HG03354 (cell line): ENCODE data around the gene RAC2.

Experiments used
- ATAC-seq: cut with Tn5 transposase; IDR thresholded peaks from one replicate; pipeline ENCODE4 v1.9.1; 2021; ENCODE audit warnings: mild to moderate bottlenecking; ENCODE audit not compliant: unreplicated experiment, poor library complexity, severe bottlenecking

The RAC2 gene

DNA sequence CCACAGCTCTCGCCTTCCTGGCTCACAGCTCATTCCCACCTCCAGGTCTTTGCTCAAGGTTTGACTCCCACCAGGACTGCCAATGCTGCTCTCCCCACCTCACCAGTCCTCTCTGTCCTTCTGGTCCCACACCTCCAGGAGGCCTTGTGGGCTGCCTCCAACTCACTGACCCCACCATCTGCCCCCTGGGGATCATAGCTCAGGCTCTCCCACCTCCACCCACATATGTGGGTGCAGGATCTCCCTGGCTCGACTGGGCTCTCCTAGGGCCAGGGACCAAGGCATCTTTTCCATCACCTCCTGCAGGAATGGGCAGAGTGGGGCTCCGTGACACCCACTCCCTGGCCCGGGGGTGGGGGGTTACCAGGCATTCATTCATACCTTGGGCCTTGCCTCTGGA lies 18.0 kb downstream of the RAC2 start:
- no peak for ATAC-seq

DNA sequence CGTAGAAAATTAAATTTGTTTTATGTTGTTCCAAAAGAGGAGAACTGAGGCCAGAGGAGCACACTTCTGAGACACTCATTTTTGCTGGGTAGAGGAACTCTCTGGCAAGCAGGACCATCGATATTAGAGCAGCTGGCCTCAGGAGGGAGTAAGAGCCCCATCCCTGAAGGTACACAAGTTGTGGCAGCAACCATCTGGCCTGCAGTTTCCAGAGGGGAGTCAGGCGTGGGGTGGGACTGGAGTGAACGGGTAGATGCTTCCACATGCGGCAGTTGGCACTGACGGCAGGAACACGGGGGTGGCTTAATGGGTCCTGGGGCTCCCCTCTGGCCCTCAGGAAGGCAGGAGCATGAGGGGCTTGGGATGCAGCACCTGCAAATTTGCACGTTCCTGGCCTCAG lies 18.6 kb downstream of the RAC2 start:
- no peak for ATAC-seq

DNA sequence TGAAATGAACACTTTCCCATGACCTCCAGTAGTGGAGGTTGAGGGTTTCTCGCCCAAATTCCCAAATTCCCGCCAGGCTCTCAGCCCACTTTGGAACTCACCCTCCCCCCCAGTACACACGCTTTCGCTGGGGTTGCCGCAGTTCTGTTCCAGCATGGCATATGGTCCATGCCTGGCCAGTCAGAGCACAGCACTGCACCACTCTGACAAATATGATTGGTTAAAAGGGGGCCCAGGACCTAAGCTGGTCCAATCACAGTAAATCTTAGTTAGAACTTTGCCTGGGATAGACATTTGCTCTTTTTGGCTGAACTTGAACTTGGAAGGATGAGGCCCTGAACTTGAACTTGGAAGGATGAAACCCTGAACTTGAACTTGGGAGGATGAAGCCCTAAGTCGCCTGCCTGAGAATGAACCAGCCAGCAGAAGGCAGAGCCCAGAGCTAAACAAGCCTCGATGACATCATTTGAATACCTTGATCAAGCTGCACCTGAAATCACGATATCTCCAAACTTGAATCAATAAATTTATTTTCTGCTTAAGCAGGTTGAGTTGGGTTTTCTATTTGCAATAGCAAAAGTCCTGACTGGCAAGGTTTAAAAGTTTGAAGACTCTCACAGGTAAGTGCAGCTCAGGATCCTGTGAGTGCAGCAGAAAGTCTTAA lies 19.2 kb downstream of the RAC2 start:
- ATAC-seq = no peak

DNA sequence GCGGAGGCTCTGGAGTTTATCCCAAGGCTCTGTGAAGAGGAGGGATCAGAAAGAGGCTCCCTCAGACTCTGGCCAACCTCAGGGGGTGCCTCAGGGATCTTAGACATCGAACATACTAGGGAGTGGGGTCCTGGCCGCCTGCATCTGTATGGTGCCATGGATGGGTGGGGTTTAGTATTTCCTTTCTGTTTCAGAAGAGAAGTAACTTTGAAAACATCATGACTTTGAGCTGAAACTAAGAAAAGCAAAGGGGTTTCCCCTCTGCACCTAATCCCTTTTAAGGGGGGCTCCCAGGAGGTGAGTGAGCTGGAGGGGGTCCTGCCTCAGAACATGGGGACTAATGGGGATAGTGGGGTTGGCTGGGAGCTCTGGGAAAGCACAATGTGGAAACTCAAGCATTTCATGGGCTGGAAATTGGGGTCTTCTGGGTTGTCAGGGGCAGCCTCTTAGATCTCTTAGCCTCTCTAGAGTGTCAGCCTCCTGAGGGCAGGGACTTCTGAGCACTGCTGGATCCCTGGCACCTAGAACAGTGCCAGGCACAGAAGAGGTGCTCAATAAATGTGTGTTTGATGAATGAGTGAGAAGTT lies 20.0 kb downstream of the RAC2 start:
- ATAC-seq = no peak

DNA sequence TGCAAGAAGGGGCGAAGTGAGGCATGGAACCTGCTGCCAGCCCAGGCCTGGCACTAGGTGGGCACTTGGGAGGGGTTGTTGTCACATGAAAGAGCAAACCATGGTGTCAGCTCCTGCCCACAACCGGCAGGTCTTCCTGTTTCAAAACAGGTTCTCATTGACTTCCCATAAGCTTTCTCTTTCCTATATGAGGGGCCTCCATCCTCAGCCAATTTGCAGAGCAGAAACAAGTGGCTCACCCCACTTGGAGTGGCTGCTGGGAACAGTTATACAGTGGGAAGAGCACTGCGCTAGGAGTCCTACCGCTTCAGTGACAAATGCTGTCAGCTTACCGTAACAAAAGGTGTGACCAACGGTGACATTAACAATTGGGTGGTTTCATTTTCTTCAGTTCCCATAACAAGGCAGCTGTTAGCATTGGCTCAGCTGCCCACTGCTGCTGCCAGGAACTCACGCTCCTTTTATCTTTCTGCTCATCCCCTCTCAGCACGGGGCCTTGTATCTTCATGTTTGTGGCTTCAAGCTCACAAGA lies 21.6 kb downstream of the RAC2 start:
- ATAC-seq = no peak

DNA sequence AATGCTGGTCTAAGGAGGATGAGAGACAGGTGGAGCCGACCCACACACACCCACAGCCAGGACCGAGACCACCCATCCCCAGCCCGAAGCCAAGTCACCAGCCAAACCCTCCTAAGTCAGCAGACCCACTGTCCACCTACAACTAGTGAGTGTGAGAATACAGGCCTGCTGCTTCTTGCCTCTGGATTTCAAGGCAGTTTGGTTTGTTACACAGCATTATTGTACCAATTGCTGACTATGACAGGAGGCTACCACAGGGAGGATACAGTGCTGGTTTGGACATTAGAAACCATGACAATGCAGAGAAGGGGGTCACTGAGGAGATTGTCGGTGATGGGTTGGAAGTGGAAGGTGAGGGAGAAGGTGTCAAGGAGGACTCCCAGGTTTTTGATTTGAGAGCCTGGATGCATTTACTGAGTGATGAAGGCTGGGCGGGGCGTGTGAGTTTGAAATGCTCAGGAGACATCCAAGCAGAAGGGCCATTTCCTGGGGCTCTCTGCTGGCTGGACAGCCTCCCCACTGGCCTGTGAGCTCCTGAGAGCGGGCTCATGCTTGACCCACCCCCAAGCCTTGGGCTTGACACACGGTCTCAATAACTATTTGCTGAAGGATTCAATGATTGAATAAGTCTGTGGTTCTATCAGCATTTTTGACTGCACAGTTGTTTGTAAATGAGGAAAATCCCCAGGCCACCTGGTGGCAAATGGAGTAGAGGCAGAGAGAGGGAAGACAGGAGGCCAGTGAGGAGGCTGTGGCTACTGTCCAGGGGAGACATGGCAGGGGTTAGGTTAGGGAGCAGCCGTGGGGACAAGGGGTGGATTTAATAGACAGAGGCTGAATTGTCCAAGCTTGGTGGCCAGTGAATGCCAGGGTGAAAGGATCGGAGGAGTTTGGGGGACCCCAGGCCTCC lies 22.4 kb downstream of the RAC2 start:
- no peak for ATAC-seq

DNA sequence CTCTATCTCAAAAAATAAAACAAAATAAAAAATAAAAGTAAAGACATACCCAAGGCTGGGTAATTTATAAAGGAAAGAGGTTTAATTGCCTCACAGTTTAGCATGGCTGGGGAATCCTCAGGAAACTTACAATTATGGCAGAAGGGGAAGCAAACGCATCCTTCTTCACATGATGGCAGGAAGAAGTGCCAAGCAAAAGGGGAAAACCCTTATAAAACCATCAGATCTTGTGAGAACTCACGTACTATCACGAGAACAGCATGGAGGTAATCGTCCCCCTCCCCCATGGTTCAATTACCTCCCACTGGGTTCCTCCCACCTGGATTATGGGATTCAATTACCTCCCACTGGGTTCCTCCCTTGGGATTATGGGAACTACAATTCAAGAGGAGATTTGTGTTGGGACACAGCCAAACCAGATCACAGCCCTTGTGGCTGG lies 23.5 kb downstream of the RAC2 start:
- no peak for ATAC-seq

DNA sequence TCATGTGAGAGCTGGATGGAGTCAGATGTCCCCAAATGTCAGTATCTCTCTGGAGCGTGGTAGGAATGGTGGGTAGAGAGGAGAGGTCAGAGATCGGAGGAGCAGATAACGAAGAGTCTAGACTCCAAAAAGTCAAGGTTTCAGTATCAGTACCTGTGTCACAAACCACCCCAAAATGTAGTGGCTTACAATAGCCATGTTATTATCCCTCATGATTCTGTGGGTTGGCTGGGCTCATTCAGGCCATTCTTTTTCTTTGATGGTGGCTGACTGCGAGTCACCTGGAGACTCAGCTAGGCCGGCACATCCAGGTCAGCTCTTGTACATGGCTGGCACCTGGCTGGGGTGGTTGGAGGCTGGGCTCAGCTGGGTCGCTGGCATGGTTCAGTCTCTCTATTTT lies 24.5 kb downstream of the RAC2 start:
- no peak for ATAC-seq

DNA sequence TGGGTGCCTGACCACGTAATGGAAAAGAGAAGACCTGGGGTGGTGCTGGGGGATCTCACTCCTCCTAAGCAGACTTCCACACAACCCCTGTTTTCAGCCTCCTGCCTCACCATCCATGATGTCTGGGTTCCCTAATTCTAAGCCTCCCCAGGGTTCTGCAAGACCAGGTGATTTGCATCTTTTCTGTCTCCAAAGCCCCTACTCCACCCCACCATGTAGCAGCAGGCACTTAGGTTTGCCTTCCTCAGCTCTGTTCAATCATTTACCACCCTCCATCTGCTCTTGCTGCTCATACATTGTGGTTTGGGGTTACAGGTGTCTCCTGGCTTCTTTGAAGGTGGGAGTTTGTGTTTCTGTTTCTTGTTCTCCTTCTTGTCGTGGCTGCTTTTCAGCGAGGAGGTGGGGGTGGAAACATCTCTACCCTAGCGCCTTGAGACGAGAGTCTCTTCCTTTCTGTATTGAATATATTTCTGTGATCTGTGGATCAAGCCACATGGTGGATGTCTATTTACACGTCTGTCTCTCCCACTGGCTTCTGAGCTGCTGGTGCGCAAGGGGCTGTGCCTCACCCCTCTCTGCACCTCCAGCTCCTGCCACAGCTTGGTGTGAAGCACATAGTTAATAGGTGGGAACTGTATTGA lies 25.2 kb downstream of the RAC2 start:
- ATAC-seq = peak; percentile 88

DNA sequence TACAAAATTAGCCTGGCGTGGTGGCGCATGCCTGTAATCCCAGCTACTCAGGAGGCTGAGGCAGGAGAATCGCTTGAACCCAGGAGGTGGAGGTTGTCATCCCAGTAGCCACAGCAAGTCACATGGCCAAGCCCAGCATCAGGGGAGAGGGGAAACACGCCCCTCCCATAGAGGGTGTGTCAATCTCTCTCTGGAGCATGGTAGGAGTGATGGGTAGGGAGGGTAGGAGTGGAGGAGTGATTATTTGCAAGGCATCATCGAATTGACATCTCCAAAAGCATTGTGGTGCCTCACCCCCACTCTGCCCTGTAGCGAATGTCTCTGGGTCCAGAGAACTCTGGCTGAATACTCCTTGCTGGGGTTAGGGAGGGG lies 25.7 kb downstream of the RAC2 start:
- no peak for ATAC-seq

DNA sequence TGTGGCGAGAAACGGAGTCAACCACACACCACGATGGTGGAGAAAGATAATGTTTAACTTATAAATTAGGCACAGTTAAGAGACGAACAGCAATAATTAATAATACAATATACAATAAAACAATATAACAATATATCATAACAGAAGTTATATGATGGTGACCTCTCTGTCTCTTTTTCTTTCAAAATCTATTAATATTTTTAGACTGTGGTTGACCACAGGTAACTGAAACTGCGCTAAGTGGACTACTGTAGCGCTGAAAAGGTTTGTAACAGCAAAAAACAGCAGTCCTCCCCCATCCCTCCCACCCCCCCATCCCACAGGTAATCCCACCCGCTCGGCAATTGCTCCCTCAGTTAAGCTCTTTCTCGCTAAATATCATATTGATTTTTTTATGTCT lies 28.2 kb downstream of the RAC2 start:
- no peak for ATAC-seq

DNA sequence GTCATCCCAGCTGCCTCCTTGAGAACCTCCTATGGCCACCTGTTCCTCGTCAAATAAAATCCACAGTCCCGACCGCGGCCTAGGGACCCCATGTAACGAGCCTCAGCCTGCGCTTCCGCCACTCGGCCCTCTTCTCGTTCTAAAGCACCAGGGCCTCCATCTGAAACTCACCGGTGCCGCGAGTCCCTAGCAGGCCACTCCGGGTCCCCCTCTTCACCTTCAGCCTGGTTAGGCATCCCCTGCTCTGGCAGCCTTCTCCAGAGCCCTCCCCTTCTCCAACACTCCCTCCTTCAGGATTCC lies 29.4 kb downstream of the RAC2 start:
- ATAC-seq = no peak

DNA sequence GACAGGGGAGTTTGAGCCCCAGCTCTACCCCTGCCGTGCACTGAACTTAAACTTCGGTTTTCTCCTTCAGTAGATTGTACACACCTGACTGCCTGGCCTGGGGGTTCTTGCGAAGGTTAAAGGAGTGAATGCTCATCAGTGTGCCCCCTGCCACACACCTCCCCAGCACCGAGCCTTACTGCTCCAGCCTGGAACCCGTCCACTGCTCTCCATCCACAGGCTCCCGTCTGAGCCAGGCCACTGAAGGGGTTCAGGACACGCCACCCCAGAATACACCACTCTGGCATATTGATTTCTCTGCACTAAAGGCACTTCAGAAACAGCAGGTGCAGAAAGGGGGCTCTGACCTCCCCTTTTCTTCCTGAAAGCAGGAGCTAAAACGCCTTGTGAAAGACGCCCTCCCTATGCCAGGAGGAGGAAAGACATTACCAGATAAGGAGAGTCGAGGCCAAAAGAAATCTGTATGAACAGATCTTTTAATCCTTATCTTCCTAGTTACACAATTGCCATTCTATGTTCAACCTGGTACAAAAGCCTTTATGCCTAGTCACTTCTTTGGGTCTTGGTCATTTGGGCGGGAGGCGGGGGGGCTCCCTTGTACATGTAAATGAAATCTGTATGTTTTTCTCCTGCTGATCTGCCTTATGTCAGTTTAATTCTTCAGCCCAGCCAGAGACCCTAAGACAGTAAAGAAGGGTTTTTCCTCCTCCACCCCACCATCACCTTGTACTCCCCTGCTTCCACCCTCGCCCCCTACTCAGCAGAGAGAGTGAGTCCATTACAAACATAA lies 29.9 kb downstream of the RAC2 start:
- ATAC-seq = no peak

DNA sequence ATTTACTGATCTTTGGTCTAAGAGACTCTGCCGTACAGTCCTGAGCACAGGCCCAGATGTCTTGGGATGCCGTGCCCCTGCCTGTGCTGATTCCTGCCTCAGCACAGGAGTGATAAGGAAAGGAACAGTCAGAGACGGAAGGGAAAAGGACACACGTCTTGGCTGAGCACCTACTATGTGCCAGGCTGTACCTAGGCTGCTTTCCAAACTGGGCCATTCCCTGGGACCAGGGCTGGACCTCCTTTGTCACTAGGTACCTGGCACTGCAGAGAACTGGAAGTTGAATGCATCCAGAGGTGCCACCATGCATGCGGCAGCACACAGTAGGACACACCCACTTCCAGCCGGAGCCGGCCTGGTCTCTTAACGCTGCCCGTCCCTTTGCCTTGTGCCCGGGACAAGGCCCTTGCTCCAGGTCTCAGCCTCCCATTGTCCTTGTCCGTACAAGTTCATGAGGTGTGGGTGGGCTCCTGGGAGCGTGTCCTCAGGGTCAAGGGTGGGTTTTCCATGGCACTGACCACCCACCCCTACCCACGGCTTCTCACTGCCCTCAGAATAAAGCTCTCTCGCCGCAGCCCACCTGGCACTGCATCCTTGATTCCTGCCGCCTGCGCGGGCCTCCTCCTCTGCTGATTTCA lies 30.7 kb downstream of the RAC2 start:
- ATAC-seq = no peak

DNA sequence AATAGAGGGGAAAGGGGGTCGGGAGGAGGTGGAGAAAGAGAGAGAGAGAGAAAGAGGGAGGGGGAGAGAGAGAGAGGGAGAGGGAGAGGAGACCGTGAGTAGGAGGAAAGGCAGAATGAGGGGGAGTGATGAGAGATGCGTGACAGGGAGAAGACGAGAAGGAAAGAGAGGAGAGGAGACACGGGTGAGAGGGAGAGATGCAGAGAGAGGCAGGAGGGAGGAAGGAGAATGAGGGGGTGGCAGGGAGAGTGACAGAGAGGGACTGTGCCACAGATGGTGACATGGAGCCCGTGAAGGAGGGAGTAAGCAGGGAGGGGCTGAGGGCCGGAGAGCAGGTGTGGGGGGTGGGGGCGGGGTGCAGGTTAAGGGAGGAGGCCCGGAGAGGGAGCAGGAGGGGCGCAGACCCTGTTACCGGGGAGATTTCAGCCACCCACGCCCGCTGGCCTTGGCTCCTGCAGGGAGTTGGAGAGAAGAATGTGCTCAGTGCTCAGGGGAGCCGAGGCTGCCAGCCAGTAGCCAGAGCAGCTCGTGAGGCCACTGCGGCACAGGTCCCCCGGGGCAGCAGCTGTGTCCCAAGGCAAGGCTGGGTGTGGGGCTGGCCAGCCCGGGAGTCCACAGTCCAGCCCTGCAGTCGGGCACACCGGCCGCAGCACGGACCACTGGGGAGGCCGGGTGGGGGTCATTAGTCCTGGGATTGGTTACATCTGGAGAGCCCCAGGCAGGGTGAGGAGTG lies 31.7 kb downstream of the RAC2 start, which contains the start of gene SSTR3:
Gene SSTR3 (minus strand): TSS at position 304 of the 733 bp plus-strand sequence. CDS start 4,674 bp downstream, outside the sequence.
- ATAC-seq = no peak

DNA sequence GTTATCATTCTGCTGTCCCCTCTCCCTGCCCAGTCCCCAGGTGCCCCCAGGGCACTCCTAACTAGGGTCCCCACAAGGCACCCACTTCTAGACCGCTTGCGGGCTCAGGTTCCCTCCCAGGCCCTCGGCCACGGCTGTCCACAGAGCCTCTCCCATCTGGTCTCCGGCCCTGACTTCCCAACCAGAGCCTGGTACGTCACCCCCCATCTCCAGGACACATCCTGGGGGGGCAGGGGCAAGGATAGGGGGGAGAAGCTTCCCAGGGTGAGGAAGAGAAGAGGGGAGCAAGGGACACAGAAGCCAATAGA lies 32.2 kb downstream of the RAC2 start:
- no peak for ATAC-seq

DNA sequence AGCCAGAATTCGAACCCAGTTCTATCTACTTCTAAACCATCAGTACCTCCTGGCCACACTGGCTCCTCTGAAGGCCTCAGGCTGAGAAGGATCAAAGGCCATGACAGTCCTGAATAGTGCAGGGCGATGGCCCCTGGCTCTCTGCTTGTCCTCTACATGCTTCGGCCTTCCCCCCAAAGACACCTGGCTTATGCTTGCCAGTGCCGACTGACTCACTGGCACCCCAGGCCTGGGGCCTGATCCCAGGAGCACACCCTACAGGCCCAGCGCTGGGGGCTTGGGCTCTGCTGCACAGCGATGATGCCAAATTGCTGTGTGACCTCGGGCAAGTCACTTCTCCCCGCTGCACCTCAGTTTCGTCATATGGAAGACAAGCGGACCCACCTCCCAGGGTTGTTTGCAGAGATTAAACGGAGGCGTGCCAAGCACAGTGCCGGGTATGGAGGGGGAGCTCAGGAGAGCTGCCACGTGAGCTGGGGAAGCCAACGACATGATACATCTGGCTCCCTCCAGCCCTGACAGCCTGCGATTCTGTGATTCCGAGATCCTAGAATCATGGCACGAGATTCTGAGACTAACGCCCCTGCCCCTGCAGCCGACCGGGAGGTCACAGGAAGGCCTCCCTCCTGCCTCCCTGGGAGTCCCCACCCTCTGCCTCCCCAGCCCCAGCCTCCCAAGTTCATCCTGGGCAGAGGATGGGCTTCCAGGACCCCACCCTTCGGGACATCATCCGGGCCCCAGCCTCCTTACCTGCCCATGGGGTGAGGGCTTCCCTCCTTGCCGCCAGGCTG lies 32.8 kb downstream of the RAC2 start:
- no peak for ATAC-seq
